Measurements from ENCODE around the gene BARX1. TPM values are rescaled to one million over a fixed set of nuclear protein-coding genes. Genes with fewer than 3 reads are reported as not detected.

Gene BARX1
- total RNA-seq, 1 experiment from 2014 or later: 8.9 TPM

DNA sequence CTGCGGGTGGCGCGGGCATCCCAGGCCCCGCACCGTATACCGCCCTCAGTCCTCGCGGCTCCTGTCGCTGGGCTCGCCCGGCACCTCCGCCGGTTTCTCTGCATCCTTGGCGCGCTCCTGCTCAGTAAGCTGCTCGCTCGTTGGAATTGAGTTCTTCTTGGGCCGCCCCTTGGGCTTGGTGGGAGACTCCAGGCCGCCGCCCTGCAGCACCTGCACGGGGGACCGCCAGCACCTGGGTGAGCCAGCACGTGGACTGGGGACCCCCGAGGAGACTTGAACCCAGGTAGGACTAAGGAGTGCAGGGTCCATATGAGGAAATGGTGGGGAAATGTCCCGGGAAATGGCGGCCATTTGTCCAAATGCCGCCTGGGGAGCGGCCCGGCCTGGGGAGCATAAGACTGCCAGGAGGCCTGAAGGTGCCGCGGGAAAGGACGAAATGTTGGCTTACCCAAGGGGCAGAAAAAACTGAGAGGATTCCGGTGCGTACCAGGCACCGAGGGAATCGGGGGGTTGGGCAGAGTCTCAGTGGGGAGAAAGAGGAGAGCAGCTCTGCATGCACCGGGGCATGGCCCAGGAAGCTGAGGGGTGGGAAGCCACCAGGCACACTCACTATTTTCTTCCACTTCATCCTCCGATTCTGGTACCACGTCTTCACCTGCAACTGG is 2.9 kb downstream of the BARX1 start:
- POLR2A ChIA-PET: no interaction called here
- ATAC-seq (no peak), DNase-seq (ENCODE audit: low spot score) (no peak)
- H3K4me1 Mint-ChIP-seq: peaks cover 61% of the 10 kb centered on the region
- CTCF ChIA-PET: interaction anchor here (0.6 to 12.9 kb wide), 5 partner anchors 8 to 270 kb away, joined by 3 to 157 read pairs (median 9); no protein-coding TSS in a partner anchor
- peaks cover 93% of the 10 kb centered on the region for H3K27me3 Mint-ChIP-seq (ENCODE audit: low read depth)
- peaks cover 9% of the 10 kb centered on the region for H3K36me3 Mint-ChIP-seq
- TF ChIP-seq AR (CRISPR knock-in tag; IDR thresholded peaks at IDR 0.05): no peak
- H3K27ac Mint-ChIP-seq: no peak overlapping the region
- H3K4me3 Mint-ChIP-seq: peak overlapping the region; percentile 69
- H3K9me3 Mint-ChIP-seq: no peaks in the 10 kb centered on the region

GRCh38 chr9:93951655-93952118 is 3.5 kb downstream of the BARX1 start:
- Mint-ChIP-seq H3K9me3 (no peaks in the 10 kb centered on the region), H3K36me3 (peaks cover 9% of the 10 kb centered on the region), H3K27me3 (ENCODE audit: low read depth) (peaks cover 93% of the 10 kb centered on the region), H3K27ac (no peak overlapping the region), H3K4me3 (peak overlapping the region; percentile 69), H3K4me1 (peaks cover 66% of the 10 kb centered on the region)
- ChIA-PET CTCF (interaction anchor here (1.6 to 12.9 kb wide), 6 partner anchors 8 to 270 kb away, joined by 5 to 157 read pairs (median 10); no protein-coding TSS in a partner anchor), POLR2A (no interaction called here)
- no peak for ATAC-seq
- no peak for DNase-seq (ENCODE audit: low spot score)
- no peak for TF ChIP-seq JUN (CRISPR knock-in tag; IDR thresholded peaks at IDR 0.05)
- no peak for TF ChIP-seq ZNF219 (CRISPR knock-in tag; IDR thresholded peaks at IDR 0.05; ENCODE audit: borderline replicate concordance)
- no peak for TF ChIP-seq FOXJ3 (CRISPR knock-in tag; IDR thresholded peaks at IDR 0.05; ENCODE audit: borderline replicate concordance)
- TF ChIP-seq ZNF121 (CRISPR knock-in tag; IDR thresholded peaks at IDR 0.05): no peak
- no peak for TF ChIP-seq SP1 (CRISPR knock-in tag; conservative IDR thresholded peaks at IDR 0.05)
- TF ChIP-seq AR (CRISPR knock-in tag; IDR thresholded peaks at IDR 0.05): no peak
- TF ChIP-seq MYBL2 (CRISPR knock-in tag; IDR thresholded peaks at IDR 0.05): no peak
- TF ChIP-seq HMGA2 (CRISPR knock-in tag; IDR thresholded peaks at IDR 0.05): no peak
- no peak for TF ChIP-seq GTF2I (CRISPR knock-in tag; conservative IDR thresholded peaks at IDR 0.05)
- TF ChIP-seq ETV6 (CRISPR knock-in tag; IDR thresholded peaks at IDR 0.05): no peak
- TF ChIP-seq PRRX2 (CRISPR knock-in tag; IDR thresholded peaks at IDR 0.05): no peak
- TF ChIP-seq ZBTB43 (CRISPR knock-in tag; IDR thresholded peaks at IDR 0.05): no peak

GRCh38 chr9:93950619-93951601 is 4.2 kb downstream of the BARX1 start:
- TF ChIP-seq ZBTB43 (CRISPR knock-in tag; IDR thresholded peaks at IDR 0.05): no peak
- peak; percentile 52; the same call in 1 of the 2 replicates for TF ChIP-seq FOXK1 (CRISPR knock-in tag; IDR thresholded peaks at IDR 0.05)
- TF ChIP-seq, protein P1, sequence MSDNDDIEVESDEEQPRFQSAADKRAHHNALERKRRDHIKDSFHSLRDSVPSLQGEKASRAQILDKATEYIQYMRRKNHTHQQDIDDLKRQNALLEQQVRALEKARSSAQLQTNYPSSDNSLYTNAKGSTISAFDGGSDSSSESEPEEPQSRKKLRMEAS (CRISPR knock-in tag; IDR thresholded peaks at IDR 0.05): 0 out of 2 replicates have a peak, but pooled peaks have one; percentile 18
- Mint-ChIP-seq H3K9me3 (no peaks in the 10 kb centered on the region), H3K4me3 (peak overlapping the region; percentile 69), H3K36me3 (peaks cover 9% of the 10 kb centered on the region), H3K27ac (no peak overlapping the region), H3K27me3 (ENCODE audit: low read depth) (peaks cover 93% of the 10 kb centered on the region), H3K4me1 (peaks cover 67% of the 10 kb centered on the region)
- CTCF ChIA-PET: interaction anchor here (1.0 to 12.9 kb wide), 14 partner anchors 8 to 269 kb away, joined by 3 to 157 read pairs (median 7); no protein-coding TSS in a partner anchor
- DNase-seq (ENCODE audit: low spot score): peak; percentile 62
- peak; percentile 2; the same call in 1 of the 2 replicates for ATAC-seq
- POLR2A ChIA-PET: no interaction called here

All from WTC11 (cell line).